OCI-M2 (cell line): Measurements from ENCODE around the gene EEIG1.

ENCODE experiments used
- DNase-seq: peaks from one replicate; lab custom pipeline; 2025; ENCODE audit not compliant: unreplicated experiment; lab: John Stamatoyannopoulos, UW

The EEIG1 gene

DNA sequence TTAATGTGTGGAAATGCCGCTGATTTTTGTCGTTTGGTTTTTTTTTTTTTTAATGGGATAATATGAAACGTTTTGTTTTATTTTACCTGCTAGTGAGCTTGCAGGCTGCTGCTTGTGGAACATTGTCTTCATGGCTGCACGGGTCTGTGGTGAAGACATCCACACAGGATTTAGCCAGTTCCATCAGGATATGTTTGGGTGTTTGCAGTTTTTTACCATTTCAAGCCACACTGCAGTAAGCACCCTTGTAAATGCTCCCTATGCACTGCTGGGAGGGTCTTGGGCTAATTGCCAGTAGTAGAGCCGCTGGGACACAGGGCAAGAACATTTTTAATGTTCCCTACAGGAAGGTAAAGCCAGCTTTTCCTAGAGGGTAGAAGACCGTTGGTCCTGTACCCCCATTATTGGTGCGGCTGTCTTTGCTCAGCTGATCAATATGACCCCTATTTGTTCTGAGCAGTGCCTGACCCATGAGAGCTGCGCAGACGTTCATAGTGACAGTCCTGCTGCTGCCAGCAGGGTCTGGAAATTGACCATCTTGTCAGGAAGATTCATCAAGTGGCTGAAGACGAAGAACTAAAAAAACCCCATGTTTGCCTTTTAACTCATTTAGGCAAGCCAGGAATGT is 20.5 kb upstream of the EEIG1 start:
- DNase-seq = no peak

DNA sequence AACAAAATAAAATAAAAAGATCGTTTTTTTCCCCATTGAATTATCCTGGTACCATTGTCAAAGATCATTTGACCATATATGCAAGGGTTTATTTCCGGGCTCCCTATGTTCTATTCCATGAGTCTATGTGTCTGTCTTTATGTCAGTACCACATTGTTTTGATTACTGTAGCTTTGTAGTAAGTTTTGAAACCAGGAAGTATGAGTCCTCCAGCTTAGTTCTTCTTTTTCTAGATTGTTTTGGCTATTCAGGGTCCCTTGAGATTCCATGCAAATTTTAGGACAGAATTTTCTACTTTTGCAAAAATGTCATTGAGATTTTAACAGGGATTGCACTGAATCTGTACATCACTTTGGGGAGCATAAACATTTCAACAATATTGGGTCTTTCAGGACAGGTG is 18.7 kb upstream of the EEIG1 start:
- no peak for DNase-seq

DNA sequence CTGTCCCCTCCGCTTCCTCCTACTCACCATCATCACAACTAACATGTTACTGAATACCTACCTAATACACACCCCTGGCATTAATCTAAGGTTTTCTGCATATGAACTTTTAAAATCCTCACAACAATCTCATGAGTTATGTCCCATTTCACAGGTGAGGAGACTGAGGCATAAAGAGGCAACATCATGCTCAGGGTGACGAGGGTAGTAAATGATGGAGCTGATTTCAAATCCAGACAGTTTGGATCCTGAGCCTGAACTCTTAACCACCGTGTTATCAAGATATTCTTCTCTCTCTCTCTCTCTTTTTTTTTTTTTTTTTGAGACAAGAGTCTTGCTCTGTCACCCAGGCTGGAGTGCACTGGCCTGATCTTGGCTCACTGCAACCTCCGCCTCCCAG is 12.9 kb upstream of the EEIG1 start:
- no peak for DNase-seq

DNA sequence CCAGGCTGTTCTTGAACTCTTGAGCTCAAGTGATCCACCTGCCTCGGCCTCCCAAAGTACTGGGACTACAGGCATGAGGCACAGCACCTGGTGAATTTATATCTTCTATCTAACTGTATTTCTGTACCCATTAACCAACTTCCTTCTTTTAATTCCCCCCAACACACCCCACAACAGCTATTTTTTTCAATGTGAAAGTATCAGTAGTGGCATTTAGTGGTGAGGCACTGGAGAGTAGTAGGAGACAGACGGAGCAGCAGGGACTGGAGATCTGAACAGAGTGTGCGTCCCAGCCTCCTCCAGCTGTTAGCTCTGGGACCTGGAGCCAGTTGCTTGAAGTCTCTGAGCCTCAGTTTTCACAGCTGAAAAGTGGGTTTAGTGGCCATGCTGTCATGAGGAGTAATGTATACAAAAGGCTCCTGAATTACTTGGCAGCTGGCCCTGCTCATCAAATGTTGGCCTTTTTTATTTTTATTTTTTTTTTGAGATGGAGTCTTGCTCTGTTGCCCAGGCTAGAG is 11.0 kb upstream of the EEIG1 start:
- DNase-seq = no peak

DNA sequence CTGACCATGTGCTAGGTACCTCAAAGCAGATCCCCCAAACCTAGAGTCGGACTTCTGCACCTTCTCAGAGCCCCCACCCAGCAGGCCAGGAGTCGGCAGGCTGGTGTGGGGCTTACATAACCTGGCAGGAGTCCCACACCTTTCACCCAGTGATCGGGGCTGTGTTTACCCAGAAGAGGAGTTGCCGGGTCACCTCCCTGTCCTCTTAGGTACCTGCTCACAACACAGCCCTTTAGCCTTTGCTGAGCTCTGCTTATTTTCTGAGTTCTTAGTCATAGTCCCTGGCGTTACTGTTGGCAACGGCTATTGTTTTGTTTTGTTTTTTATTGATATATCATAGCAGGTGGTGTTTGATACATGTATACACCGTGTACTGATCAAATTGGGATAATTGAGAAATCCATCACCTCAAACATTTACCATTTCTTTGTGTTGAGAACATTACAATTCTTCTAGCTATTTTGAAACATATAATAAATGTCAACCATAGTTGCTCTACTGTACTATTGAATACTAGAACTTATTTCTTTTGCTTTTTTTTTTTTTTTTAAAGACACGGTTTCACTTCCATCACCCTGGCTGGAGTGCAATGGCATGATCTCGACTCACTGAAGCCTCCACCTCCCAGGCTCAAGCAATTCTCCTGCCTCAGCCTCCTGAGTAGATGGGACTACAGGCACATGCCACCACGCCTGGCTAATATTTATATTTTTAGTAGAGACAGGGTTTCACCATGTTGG is 10.4 kb upstream of the EEIG1 start:
- no peak for DNase-seq

DNA sequence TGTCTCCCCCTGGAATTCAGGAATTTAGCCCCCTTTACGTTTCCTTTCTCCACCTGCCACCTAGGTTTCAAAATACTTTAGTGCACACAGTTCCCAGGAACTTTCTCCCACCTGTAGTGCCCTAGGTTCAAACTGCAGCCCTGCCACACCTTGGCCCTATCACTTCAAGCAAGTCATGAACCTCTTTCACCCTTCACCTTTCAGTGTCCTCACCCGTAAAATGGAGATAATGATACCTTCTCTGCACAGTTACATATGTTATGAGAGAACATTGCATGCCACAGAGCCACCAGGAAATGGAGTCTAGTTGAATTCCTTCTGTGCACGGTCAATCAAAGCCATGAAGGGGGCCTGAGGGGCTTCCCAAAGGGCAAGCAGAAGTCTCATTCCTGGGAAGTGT is 9.8 kb upstream of the EEIG1 start:
- DNase-seq = no peak

DNA sequence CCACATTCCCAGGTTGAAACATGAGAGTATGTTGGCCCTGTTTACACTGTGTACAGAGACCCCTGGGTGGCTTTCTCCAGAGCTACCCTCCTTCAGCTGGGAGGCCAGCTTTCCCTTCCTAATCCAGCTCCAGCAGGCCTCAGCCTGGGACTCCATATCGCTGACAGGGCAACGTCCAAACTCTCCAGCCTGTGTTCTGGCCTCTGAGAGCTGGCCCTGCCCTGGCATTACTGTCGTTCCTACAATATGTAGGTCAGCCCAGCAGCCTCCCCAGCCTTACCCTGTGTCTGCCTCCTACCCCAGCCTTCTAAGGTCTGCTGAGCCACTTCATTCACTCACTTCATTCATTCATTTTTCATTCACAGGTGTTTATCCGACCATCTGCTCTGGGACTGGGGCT is 8.3 kb upstream of the EEIG1 start:
- DNase-seq = no peak

DNA sequence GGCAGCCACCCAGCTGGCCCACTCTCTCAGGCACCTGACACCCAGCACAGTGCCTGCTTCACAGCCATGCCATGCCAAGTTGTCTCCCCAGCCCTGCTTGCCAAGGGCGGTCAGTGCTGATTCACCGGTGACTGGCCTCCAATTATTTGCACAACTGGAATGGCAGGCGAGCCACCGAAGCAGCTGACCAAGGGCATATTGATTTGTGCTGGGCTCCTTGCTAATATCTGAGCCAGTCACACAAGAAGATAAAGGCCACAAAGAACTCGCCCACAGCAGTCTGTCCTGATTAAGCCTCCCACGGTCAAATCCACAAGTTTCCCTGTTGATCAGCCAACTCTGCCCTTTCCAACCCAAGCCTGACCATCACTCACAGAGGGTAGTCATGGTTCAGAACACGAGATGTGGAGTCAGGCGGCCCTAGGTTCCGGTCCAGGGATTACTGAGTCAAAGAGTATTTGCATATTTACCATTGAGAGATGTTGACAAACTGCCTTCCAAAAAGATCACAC is 6.4 kb upstream of the EEIG1 start:
- DNase-seq = no peak

DNA sequence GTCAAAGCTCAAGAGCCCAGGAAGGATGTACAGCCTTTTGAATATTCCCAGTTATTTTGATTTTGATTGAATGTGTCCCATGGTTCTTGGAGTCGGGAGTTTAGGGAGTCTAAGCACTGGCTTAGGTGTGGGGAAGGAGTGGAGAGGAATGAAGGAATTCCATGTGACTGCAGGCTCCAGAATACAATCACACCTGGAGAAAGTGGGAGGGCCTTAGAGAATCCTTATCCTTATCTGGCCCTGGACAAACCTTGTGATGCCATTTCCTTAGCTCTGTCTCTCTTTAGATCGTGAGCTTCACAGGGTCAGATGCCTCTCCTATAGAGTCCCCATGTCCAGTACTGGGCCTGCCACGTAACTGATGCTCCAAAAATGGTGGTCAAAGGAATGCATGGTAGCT is 4.2 kb upstream of the EEIG1 start:
- no peak for DNase-seq

DNA sequence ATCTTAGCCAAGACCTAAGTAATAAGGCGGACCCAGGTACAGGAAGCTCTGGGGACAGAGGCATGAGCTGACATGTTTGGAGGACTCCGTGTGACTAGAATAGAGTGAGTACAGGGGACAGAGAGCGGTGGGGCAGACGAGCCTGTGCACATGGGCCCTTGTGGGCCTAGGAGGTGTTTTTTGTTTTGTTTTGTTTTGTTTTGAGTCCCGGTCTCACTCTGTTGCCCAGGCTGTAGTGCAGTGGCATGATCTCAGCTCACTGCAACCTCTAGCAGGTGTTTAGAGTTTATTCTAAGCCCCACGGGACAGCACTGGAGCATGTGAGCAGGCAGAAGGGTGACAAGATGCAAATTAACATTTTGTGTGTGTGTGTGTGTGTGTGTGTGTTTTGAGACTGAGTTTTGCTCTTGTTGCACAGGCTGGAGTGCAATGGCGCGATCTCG is 3.1 kb upstream of the EEIG1 start:
- DNase-seq = no peak

DNA sequence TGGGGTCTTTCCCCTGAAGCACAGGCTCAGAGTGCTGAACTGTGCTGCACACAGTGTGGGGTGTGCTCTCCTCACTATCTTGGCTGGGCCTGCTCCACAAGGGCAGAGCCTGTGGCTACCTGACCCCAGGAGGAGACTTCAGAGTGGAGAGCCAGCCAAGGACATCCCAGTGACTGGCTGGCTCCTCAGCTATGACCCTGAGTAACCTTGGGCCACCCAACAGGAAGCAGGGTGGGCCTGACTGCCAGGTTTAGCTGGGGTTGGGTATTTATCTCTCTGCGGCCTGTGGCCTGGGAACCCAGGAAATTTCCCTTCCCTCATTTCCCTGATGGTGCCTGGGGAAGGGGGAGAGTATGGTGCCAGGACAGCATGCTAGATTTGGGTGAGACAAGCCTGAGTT is 2.1 kb upstream of the EEIG1 start:
- no peak for DNase-seq

DNA sequence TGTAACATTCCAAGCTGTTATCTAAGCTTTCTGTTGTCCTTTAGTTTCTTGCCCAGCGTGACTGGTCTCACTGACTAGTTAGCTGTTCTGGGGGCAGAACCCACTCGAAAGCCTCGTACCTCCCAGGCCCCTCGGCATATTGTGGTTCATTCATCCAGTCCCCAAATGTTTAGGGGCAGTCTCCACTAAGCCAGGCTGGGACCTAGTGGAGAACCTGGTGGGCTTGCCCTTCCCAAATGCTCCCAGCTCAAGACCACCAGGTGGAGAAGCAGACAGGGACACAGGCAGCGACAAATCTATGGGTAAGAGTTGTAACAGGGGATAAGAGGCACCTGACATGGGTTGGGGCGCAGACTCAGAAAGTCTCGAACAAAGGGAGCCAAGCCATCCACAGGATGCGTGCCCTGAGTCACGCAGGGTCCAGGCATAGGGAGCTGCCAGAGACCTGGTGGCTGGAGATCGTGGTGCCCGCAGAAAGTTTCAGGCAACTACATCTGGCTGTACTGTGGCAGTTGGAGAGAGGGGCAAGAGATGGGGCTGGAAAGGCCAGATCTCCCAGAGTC is 851 bp upstream of the EEIG1 start:
- no peak for DNase-seq

DNA sequence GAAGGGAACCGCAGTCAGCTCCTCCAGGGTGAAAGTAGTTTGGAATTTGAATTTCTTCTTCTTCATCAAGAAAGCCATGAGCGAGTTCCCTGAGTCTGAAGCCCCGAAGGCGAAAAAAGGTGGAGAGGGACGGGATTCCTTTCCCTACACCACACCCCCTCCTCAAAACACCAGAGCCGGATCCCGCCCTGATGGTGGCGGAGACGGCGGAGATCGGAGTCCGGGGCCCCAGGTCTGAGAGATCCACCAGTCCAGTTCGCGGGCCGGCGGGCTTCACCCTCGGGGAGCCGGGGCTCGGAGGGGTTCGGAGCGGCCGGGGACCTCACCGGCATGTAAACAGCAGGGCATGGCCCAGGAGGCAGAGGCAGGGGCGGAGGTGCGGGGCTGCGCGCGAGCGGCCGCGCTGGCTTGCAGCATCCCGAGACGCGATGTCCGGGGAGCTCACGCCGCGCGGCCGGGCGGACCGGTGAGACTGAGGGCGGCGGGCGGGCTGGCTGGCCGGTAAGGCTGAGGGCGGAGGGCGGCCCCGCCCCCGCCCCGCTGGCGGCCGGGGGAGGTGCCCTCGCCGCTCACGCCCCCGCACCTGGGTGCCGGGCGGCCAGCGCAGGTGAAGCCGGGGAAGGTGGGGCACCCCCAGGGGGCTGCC is 606 bp downstream of the EEIG1 start:
- no peak for DNase-seq

DNA sequence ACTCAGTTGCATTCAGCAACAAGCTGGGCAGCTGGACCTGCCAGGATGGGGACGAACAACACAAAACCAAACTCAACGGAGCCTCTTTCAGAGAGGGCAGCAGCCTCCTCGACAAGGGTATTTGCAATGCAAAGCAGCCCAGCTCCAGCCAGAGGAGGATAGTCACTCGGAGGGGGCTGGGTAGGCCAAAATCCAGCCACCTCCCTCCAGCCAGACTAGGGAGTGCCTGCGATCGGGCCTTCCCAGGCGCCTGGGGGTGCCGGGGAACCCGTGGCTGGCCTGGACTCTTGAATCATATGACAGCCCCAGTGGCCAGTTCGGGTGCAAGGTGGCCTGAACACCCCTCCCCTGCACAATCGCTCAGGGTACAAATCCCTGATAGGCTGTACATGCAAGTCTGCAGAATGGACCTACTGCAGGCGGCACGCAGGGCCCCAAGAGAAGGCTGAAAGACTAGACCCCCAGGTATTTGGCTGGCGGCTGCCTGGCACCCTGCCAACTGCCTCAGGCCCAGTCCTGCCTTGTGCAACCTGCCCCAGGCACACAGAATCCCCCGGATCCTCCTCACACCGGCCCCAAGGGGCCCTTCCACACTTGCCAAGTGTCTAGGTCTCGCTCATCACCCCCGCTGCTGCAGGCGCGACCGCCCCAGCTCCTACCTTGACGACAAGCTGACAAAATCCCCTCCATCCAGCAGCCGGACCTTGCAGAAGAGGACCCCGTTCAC is 1.3 kb downstream of the EEIG1 start:
- no peak for DNase-seq

DNA sequence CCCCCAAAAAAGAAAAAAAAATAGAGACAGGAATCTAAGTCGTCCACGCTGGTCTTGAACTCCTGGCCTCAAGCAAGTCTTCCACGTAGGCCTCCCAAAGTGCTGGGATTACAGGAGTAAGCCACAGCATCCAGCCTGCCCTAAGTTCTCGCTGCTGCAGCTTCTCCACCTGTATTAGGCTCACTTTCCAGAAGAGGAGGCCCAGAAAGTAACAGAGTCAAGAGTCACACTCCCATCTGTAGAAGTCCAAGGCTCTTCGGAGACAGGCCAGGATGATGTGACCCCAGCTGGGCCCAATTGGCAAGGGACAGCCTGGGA is 1.8 kb downstream of the EEIG1 start:
- DNase-seq = no peak

DNA sequence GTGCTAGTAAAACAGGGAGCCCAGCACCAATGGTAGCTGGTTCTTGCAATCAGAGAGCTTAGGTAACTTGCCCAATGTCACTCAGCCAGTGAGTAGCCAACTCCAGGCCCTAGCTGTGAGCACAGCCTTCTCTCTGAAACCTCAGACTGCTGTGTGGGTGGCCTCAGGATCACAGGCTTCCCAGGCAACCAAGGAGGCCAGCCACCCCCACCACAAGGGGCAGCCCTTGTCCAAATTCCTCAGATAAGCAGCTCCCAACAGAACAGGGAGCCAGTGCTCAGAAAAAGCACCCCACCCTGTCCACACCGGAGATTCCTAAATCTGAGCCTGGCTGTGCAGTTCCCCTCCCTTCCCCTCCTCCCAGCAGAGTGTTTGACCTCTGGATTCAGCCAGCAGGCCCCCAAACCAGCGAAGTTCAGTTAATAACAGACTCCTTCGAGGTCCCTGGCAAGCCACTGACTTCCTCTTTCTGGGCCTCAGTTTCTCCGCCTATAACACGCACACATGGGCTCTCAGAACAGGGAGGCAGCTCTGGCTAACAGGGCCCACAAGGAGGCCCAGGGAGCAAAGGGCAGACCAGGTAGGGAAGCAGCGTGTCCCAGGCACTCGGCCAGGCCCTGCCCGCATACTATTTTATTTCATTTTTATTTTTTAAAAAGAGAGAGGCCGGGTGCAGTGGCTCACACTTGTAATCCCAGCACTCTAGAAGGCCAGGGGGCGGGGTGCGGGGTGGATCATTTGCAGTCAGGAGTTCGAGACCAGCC is 2.7 kb downstream of the EEIG1 start:
- no peak for DNase-seq

DNA sequence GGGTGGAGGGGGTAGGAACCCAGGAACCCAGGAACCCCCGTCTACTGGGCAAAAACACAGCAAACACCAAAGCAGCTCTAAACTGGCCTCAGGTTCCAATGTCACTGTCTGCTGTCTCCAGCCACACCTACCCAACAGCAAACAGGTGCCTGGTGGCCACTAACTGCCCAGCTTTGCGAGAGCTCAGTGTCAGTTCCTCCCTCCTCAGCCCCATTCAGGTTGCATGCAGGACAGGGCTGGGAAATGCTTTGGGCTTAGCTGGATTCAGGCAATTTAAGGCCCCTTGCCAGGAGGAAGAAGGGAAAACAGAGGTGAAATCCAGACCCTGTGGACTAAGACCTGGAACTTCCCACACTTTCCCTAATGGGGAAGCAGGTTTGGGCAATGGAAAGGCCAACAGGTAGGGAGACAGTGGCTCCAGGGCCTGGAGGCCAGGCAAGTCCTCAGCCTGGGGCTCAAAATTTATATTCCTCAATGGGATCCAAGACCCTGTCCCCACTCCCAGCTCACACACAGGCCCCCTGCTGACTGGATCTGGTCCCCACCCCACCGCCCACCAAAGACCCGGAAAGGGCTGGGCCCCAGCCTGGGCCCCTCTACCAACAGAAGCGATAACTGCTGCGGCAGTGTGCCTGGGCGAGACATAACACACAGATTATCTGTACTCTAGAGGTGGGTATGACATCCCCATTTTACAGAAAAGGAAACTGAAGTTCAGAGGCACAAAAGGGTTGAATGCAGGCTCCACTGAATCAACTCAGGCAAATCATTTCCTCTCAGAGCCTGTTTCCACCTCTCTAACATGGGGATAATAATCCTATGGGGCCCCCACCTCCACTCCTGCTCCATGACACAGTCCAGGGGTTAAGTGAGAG is 3.5 kb downstream of the EEIG1 start:
- DNase-seq = no peak

DNA sequence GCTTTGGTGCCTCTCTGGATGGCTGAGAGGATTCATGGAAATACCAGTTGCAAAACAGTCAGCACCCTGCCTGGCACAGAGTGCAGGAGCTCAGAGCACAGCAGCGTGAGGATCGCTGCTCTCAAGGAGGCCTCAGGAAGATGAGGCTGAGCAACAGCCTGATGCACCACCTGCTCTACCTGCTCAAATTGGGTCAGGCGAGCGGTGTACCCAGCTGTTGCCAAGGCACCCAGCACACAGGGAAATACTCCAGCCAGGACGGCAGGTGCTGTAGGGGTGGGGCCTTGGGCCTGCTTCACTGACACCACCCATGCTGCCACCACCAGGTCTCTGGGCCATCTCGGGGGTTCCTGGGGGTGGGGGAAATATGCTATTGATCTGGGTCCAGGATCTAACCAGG is 4.3 kb downstream of the EEIG1 start:
- DNase-seq = no peak
